GM19193 (cell line): Measurements from ENCODE around the gene DUOXA2.

ENCODE experiments used
- POLR2A ChIP-seq: IDR thresholded peaks from 4 replicates; pipeline ENCODE4 v1.6.1; 2011; ENCODE audit not compliant: insufficient read depth, insufficient read length; ENCODE audit errors: extremely low read depth

The DUOXA2 gene

GRCh38 chr15:45130291-45131000, 16.3 kb downstream of the DUOXA2 start:
- TF ChIP-seq POLR2A: no peak

GRCh38 chr15:45131510-45131909, 17.4 kb downstream of the DUOXA2 start:
- no peak for TF ChIP-seq POLR2A

- no peak for TF ChIP-seq POLR2A
These were observed 18.9 kb downstream of the DUOXA2 start for GRCh38 chr15:45132844-45133560.

GRCh38 chr15:45133561-45133920, 19.4 kb downstream of the DUOXA2 start:
- TF ChIP-seq POLR2A: no peak

- TF ChIP-seq POLR2A: no peak
These were observed 19.9 kb downstream of the DUOXA2 start for GRCh38 chr15:45134046-45134445.

GRCh38 chr15:45134682-45135604, 20.8 kb downstream of the DUOXA2 start:
- TF ChIP-seq POLR2A: no peak

- no peak for TF ChIP-seq POLR2A
These were observed 22.2 kb downstream of the DUOXA2 start for GRCh38 chr15:45136378-45136764.

- no peak for TF ChIP-seq POLR2A
These were observed 23.6 kb downstream of the DUOXA2 start for GRCh38 chr15:45137703-45138102.

GRCh38 chr15:45138814-45139765, 25.0 kb downstream of the DUOXA2 start:
- no peak for TF ChIP-seq POLR2A

GRCh38 chr15:45139770-45140169, 25.6 kb downstream of the DUOXA2 start:
- TF ChIP-seq POLR2A: no peak

- no peak for TF ChIP-seq POLR2A
These were observed 26.6 kb downstream of the DUOXA2 start for GRCh38 chr15:45140557-45141250.

- no peak for TF ChIP-seq POLR2A
These were observed 27.3 kb downstream of the DUOXA2 start for GRCh38 chr15:45141386-45141785.

- TF ChIP-seq POLR2A: no peak
These were observed 28.9 kb downstream of the DUOXA2 start for GRCh38 chr15:45143056-45143455.

GRCh38 chr15:45143946-45144345, 29.8 kb downstream of the DUOXA2 start:
- TF ChIP-seq POLR2A: no peak
